ENCODE data around the gene GALNT2.

- TF ChIP-seq CTCF (IDR thresholded peaks at IDR 0.05) (no peak), EZH2 (IDR thresholded peaks at IDR 0.05; ENCODE audit: borderline replicate concordance, insufficient read depth, low read depth, low read length, poor library complexity, severe bottlenecking) (no peak)
Observed at GRCh38 chr1:230100932-230101331, 33.9 kb downstream of the GALNT2 start.
